Inferior parietal cortex (tissue), 1 donor: Measurements from ENCODE around the gene TNFRSF6B.
A peak's percentile ranks its signal among the peaks of the same experiment; 100 is the strongest.

ENCODE experiments used
- DNase-seq: peaks from one replicate; pipeline ENCODE4 v3.0.0-alpha.2; 2016; ENCODE audit errors: extremely low spot score

The TNFRSF6B gene

DNA sequence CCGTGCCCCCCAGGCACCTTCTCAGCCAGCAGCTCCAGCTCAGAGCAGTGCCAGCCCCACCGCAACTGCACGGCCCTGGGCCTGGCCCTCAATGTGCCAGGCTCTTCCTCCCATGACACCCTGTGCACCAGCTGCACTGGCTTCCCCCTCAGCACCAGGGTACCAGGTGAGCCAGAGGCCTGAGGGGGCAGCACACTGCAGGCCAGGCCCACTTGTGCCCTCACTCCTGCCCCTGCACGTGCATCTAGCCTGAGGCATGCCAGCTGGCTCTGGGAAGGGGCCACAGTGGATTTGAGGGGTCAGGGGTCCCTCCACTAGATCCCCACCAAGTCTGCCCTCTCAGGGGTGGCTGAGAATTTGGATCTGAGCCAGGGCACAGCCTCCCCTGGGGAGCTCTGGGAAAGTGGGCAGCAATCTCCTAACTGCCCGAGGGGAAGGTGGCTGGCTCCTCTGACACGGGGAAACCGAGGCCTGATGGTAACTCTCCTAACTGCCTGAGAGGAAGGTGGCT is 960 bp downstream of the TNFRSF6B start:
- no peak for DNase-seq

DNA sequence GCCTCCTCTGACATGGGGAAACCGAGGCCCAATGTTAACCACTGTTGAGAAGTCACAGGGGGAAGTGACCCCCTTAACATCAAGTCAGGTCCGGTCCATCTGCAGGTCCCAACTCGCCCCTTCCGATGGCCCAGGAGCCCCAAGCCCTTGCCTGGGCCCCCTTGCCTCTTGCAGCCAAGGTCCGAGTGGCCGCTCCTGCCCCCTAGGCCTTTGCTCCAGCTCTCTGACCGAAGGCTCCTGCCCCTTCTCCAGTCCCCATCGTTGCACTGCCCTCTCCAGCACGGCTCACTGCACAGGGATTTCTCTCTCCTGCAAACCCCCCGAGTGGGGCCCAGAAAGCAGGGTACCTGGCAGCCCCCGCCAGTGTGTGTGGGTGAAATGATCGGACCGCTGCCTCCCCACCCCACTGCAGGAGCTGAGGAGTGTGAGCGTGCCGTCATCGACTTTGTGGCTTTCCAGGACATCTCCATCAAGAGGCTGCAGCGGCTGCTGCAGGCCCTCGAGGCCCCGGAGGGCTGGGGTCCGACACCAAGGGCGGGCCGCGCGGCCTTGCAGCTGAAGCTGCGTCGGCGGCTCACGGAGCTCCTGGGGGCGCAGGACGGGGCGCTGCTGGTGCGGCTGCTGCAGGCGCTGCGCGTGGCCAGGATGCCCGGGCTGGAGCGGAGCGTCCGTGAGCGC is 1.6 kb downstream of the TNFRSF6B start:
- no peak for DNase-seq

DNA sequence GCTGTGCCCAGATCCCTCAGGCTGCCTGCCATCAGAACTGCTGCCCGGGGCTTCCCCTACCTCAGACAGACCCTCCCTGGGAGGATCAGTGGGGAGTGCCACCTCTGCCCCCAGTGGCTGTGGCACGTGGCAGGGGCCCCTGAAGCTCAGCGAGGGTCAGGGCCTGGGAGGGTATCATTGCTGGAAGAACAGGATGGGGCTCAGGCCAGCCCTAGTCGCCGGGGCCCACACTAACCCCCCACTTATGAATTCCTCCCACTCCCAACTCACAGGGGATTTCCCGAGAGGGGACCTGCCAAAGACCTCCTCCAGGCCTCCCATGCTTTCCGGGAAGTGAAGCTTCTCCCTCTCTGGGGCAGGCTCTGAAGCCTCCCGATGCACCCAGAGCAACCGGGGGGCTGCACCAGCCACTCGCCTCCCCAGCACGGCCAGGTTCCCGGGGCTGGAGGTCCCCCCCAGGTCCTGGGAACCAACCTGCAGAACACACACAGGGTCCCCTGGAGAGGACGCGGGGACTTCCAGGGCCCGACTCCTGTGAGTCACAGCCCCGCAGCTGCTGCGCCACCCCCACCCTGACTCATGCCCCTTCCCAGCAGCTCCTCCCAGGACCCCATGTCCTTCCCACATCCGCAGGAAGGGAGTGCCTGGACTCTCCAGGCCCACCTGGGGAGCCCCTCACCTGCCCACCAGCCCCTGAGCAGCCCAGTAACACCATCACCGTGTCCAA is 2.5 kb downstream of the TNFRSF6B start:
- no peak for DNase-seq

- no peak for DNase-seq
Measured at GRCh38 chr20:63699466-63700198, 3.2 kb downstream of the TNFRSF6B start.

DNA sequence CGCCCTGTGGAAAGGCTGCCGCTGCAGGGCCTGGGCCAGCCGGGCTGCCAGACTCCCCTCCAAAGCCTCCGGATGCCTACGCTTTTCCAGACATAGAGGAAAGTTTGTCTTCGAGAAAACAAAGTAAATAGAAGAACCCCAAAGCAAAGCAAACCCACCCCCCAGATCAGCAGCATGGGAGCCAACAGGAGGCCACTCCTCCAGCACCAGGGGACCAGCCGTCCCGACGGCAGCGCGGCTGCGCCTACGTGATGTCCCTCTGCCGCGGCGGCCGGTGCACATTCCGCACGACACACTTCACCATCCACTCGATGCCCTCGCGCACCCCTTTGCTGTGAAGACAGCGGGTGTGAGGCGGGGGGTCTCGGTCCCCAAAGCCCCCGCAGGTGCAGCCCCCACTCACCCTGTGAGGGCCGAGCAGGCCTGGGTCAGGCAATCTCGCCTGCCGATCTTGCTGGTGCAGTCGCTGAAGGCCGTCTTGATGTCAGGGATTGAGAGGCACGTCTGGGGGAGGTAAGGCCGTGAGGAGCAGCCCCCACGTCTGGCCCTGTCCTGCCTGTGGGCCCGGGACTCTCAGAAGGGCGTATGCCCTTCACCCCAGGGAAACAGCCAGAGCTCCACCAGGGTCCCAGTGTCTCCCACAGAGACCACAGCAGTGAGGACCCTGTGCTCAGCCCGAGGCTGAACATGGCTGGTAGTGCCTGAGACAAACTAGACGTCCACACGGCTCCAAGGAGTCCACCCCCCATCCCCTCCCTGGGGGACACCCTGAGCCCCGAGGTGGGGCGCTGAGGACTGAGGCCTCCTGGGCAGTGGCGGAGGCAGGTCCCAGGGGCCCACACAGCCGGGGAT is 4.0 kb downstream of the TNFRSF6B start:
- no peak for DNase-seq

GRCh38 chr20:63701051-63701328 is 4.5 kb downstream of the TNFRSF6B start:
- DNase-seq, result no peak

GRCh38 chr20:63701329-63702035 is 5.0 kb downstream of the TNFRSF6B start:
- DNase-seq, result no peak

- DNase-seq, result no peak
Measured at GRCh38 chr20:63702036-63702665, 5.7 kb downstream of the TNFRSF6B start.

GRCh38 chr20:63702751-63703470 is 6.5 kb downstream of the TNFRSF6B start:
- no peak for DNase-seq

- DNase-seq, result no peak
Measured at GRCh38 chr20:63703471-63703975, 7.1 kb downstream of the TNFRSF6B start.

- no peak for DNase-seq
Measured at GRCh38 chr20:63703976-63704748, 7.7 kb downstream of the TNFRSF6B start.

- DNase-seq, result no peak
Measured at GRCh38 chr20:63704749-63705117, 8.3 kb downstream of the TNFRSF6B start.

GRCh38 chr20:63705232-63706026 is 9.0 kb downstream of the TNFRSF6B start:
- no peak for DNase-seq

- DNase-seq, result no peak
Measured at GRCh38 chr20:63706027-63706695, 9.7 kb downstream of the TNFRSF6B start.

GRCh38 chr20:63706852-63707557 is 10.6 kb downstream of the TNFRSF6B start:
- no peak for DNase-seq

DNA sequence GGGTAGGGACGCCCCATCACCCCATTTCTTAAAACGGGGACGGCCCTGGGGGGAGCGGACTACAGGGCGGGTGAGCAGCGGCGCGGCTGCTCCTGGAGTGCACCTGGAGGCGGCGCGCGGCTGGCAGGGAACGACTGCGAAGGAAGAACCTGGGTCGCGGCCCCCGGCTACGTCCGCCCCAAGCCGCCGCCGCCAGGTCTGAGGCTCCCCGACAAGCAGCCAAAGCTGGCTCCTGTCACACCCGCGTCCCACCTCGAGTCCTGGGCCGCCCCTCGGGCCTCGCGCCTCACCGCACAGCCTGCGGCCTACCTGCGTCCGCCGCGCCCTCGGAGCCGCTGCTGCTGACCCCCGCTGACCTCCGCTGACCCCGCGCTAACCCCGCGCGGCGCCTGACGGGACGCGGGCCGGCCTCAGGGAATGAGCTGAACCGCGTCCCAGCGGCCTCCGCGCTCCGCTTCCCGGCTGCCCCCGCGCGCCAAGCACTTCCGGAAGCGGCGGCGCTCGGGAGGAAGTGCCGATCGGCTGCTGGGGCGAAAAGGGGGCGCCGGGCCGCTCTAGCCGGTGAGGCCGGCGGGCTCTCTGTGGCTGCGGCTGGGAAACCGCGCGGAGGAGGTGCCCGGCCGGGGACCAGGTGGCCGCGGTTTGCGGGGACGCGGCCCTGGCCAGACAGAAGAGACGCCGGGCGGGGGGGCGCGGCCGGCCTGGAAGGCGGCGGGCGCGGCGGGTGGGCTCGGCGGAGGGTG is 11.3 kb downstream of the TNFRSF6B start, which contains the start of the genes ARFRP1 and ZGPAT:
Gene ARFRP1 (minus strand): TSS at position 419 of the 743 bp plus-strand sequence. CDS start 885 bp downstream, outside the sequence.
Gene ZGPAT (plus strand): TSS at position 482 of the 743 bp plus-strand sequence. CDS start 542 bp downstream, outside the sequence.
- DNase-seq, result peak; percentile 90
